HG03108 (cell line): ENCODE results near the gene CPZ.

Experiments
- ATAC-seq: cut with Tn5 transposase; IDR thresholded peaks from one replicate; pipeline ENCODE4 v1.9.1; 2021; ENCODE audit warnings: moderate library complexity; ENCODE audit not compliant: unreplicated experiment

Gene CPZ

DNA sequence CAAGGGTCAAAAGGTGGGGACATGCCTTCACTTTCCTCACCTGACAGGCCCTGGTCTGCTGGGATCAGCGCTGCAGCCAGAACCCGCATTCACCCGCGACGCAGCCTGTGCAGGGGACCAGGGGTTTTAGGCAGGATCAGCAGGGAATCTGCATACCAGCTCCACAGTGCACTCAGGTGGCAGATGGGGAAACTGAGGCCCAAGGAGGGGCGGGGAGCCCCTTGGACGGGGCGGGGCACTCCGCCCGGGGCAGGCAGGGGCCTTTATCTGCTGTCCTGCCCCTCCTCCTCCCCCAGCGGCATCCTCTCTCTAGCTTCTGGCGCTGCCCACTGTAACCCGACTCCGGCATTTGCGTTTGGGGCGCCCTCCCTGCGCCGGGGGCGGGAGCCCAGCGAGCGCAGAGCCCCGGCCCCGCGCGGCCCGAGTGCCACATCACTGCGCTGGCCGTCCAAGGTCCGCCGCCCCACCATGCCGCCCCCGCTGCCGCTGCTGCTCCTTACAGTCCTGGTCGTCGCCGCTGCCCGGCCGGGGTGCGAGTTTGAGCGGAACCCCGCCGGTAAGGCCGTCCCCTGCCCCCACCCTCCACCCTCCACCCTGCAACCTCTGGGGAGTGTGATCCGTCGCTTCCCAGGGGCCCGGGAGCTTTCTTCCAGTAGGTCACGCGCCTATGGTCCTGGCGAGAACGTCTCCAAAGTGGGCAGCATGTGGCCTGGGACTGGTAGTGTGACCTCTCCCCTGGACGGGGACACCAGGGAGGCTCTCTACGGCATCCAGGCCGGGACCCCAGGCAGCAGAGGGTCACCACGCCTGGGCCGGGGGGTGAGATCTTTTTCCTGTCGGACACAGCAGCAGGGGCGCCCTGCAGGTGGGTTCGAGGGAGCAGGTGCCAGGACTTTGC, at the start of gene CPZ:
Gene CPZ (plus strand): TSS at position 400 of the 898 bp plus-strand sequence. CDS start 69 bp downstream, at position 469.
- no peak for ATAC-seq

DNA sequence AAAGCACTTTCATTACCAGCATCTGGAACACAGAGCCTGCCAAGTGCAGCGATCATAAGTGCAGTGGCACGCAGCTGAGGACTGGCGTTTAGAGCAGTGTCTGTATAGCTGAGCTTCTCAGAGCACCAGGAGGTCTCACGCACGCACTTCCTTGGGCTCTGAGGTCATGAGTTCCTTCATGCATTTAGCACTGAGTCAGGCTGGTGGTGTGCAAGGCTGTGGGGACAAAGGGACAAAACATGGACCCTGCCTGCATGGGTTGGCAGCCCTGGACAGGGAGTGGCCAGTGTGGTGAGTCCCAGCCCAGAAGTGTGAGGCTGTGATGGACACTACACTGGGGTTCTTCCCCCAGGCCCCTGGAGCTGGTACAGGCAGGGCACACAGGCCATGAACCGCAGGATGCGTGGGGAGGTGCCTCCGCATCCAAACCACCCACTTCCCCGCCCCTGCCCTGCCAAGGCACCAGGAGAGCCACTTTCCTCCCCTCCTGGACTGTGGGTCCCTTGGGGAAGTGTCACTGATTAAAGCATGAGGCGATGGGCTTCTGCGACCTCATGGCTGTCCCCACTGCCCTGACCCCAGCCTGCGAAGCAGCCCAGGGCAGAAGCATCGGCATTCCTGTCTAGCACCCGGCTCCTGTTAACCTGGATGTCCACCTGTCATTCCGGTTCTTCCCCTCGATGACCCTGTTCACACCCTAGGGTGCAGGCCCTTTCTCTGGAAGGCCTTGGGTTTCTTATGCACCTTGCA, 49.6 kb upstream of the CPZ start:
- ATAC-seq = no peak

DNA sequence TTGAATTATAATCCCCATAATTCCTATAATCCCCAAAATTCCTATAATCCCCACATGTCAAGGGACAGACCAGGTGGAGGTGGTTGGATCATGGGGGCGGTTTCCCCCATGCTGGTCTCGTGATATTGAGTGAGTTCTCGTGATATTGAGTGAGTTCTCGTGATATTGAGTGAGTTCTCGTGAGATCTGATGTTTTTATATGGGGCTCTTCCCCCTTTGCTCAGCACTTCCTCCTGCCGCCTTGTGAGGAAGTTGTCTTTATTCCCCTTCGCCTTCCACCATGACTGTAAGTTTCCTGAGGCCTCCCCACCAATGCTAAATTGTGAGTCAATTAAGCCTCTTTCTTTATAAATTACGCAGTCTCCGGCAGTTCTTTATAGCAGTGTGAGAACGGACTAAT, 48.9 kb upstream of the CPZ start:
- ATAC-seq = no peak

DNA sequence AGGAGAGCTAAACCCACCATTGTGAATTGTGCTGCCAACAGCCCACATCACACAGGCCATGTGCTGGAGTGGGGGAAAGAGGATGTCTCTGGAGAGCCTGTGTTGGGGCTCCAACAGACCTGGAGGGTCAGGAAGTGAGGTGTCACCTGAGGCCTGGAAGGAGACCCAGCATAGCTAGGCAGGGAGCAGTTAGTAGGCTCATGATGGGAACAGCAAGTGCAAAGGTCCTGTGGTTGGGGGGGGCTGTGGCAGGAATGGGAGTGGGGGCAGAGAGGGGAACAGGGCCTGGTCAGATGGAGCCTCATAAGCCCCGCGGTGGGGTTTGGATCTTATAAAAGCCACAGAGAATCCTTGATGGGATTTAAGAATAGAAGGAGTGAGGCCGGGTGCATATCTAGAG, 48.3 kb upstream of the CPZ start:
- no peak for ATAC-seq

DNA sequence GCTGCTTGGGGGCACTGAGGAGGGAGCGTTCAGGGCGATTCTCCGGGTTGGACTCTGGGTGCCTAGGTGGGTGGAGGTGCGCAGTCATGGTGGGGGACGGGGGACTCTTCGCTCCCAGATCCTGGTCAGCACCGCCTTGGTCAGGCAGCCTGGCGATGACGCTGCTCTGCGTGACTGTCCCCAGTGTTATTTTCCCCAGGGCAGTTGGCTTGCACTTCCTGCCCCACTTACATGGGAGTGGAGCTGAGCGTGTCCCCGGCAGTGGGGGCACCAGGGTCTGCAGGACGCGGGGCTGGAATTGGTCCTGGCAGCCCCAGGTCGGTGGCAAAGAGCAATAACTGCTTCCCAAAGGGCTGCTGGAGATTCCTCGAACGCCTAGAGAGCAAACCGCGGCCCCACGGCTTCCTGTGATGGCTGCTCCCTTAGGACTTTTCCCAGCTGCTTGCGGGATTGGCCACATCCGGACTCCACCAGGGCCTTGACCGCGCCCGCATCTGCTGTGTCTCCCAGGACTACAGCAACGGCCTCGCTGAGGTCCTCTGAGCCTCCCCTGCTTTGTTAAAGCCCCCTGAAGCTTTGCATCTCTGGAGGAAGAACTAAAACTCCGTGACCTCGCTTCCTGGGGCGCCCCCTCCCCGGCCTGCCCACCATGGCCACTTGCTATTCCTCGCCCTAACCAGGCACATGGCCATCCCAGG, 47.7 kb upstream of the CPZ start:
- no peak for ATAC-seq

DNA sequence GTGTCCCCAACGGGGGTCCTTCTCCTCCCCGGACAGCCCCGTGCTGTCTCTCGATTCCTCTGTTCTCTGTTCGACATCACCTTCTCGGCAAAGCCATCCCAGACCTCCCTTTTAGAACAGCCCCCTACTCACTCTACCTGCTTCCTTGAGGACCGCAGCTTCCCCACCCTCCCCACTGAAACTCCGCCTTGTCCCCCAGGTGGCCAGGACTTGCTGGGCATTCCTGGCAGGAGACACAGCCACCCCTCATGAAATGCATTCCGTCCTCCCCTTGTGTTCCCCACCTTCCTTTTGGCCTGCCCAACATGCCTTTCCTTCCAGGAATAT, 47.2 kb upstream of the CPZ start:
- ATAC-seq = no peak

DNA sequence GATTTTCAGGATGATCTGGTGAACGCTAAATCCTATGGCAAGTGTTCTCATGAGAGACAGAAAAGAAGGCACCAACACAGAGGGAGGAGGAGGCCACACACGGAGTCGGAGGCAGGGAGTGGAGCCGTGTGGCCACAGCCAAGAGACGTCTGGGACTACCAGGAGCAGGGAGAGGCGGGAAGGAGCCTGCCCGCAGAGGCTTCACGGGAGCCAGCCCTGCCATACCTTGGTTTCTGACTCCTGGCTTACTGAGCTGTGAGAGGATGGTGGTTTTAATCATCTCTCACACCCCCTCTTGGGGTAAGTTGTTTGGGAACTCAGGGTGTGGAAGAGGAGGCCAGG, 45.8 kb upstream of the CPZ start:
- ATAC-seq = no peak

DNA sequence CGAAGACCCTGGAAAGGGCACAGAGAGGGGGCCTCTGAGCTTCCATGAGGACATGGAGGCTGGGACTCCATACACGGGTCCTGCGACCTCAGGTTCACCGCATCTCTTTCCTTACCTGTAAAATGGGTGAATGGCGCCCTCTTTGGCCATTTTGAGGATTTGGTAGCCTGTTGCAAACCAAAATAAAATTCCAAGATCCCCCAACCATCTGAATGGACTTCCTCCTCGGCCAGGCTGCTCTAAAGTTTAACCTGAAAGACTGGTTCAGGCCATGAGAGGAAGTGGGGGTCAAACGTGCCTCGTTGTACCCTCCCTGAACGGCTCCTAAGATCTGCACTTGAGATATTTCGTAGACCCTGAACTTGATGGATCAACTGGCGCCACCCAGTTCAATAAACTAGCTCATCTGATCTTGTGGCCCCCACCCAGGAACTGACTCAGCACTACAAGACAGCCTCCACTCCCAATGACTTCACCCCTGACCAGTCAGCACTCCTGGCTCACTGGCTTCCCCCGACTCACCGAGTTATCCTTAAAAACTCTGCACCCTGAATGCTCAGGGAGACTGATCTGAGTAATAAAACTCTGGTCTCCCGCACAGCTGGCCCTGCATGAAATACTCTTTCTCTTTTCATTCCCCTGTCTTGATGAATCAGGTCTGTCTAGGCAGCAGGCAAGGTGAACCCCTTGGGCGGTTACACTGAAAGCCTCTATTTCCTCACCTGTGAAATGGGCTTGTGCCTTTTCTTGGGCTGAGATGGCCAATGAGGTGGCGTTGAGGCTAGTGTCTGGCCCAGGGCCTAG, 45.3 kb upstream of the CPZ start:
- ATAC-seq = no peak

DNA sequence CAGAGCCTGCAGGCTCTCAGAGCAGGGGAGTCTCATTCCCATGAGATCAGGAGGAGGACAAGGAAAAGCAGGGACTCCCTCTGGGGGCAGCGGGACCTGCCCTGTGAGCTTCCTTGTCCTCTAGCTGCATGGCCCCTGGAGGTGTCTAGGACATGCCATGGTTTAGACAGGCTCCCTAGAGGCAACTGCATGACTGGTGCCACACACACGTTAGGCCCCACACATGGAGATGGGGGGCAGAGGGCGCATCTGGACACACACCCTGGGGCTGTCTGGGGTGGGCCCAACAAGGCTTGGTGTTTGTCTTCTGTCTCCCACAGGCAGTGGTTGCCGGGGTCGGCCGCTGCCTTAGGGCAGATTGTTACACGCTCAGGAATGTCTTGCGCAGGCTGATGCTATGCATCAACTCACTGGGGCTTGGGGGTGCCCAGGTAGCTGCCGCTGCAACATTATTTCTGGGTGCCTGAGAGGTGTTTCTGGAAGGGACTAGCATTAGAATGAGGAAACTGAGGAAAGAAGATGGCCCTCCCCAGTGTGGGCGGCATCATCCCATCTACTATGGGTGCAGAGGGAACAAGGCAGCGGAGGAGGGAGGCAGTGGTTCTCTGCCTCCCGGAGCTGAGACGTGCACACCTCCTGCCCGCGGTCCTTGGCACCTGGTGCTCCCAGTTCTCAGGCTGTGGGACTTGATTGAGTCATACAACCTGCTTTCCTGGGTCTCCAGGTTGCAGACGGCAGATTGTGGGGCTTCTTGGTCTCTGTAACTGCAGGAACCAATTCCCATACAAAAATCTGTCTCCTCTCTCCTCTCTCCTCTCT, 44.4 kb upstream of the CPZ start:
- no peak for ATAC-seq

DNA sequence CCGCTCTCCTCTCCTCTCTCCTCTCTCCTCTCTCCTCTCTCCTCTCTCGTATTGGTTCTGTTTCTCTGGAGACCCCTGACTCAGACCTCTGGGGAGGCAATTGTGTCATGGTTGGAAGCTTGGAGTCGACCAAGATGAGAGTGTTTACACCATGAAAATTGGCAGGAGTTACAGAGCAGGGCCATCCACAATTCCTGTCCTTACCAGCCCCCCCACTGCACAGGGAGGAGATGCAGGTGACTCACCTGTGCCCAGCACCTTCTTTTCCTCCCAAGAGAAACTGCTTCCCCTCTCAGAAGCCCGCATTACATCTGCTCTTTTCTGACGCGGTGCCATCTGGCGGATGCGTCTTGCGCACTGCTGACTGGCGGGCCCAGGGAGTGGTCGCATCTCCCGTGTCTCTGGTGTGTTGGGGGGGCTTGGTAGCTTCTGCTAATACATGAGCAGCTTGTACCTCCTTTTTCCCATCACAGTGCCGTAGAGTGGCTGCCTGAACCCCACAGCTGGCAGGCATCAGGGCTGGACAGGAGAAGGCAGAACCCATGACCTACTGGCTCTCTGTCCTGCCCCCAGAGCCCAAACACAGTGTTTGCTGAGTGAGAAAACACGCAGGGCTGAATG, 43.7 kb upstream of the CPZ start:
- no peak for ATAC-seq

DNA sequence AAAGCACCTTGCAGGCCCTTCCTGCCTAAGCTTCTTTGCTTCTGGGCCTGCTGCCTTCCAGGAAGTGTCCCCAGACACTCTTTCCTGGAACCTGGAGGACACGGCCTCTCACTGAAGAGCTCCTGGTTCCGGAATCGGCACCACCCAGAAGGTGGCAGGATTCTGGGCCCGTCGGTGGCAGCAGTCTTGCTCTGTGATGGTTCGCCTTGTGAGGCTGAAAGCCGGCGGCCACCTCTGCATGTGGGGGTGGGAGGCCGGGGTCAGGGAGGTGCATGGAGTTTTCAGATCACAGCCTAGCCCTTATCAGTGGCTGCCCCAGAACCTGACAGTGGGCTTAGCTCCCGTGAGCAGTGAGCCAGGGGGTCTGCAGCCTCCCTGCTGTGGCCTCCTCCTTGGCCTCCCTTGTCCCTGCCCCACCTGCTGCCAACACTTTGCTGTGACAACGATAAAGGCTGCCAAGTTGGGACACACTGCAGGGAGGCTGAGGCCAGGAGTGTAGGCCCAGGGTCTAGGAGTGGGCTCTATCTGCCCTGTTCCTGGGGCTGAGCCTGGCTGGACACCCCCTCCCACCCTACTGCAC, 43.1 kb upstream of the CPZ start:
- ATAC-seq = no peak

DNA sequence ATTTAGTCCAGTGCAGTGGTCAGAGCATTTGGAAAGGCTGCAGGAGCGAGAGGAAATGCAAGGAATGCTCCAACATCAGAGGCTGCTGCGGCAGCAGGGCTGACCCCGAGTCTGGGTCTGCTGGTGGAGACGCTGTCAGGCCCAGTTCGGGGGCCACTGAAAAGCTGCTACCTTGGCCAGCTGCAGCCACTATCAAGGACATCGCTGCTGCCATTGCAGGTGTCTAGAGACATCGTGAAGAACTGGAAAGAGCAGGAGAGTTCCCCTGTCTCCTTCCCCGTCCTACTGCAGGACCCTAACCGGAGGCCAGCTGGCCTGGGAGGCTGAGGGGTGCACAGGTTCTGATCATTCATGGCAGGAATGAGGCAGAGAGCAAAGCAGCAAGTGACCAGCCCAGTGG, 41.9 kb upstream of the CPZ start:
- no peak for ATAC-seq

DNA sequence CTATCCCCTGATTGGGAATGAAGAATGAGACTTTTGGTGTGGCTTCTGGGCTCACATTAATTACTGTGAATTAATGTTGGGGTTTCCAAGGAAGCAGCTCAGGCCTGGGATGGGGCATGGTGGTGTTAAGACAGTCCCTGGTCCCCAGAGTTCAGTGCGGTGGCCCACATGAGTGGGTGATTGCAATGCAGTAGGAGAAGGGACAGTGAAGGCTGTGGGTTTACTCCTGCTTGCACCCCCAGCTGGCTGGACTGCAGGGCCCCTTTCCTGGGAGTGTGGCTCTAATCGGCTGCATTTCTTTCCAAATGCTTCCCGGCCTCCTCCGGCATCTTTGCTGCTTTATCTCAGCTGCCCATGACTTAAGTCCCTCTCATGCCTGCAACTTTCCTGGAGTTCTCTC, 40.5 kb upstream of the CPZ start:
- ATAC-seq = no peak

DNA sequence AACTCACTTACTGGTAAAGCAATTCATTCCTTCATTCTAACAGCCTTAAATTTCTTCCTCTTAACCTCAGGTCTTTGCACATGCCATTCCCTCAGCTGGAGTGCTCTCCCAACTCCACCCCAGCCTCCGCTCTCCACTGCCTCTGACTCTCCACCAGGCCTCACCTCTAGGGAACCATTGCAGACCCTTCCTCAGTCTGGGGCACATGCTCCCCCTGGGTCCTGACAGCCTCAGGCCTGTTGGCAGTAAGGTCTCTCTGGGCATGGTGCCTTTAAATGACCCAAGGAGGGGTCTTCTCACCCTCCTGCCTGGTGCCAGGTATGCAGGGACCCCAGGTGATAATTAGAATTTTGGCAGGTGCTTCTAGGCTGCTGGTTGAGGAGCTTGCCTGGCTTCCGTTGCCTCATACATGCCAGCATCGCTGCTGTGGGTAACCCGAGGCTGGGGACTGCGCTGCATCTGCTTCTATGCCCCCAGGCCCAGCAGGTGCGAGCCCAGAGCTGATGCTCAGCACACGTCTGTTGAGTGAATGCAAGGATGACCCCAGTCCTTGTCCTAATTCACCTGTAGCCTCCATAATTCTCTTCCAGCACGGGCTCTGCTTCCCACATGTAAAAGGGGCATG, 39.9 kb upstream of the CPZ start:
- ATAC-seq = no peak

DNA sequence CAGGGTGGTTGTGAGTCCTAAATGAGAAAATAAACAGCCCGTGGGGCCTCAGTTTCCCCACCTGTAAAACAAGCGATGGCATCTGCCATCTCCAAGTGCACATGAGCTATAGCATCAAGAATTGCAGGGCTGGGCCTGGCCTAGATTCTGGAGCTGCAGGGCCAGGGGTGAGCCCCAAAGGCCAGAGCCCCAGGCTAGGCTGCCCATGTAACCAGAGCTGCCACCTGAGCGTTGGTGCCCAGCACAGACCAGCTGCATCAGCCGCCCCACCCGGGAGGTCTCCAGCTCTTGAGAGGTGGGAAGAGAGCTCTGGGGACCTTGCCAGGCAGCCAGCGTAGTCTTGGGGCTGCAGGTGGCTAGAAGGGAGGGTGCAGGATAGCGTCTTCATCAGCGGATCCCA, 39.3 kb upstream of the CPZ start:
- no peak for ATAC-seq

DNA sequence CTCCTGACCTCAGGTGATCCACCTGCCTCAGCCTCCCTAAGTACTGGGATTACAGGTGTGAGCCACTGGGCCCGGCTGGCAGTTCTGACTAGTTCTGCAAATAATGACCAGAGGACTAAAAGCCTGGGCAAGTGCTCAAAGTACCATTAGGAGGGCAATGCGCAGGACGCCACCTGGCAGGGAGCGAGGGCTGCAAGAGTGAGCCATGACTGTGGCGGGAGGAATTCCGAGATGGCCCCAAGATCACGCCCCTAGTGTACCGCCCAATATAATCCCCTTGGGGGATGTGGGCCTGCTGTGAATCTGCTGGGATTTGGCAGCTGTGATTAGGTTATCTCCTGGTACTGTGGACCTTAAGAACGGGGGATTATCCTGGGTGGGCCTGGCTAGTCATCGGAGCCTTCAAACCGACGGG, 38.6 kb upstream of the CPZ start:
- no peak for ATAC-seq

DNA sequence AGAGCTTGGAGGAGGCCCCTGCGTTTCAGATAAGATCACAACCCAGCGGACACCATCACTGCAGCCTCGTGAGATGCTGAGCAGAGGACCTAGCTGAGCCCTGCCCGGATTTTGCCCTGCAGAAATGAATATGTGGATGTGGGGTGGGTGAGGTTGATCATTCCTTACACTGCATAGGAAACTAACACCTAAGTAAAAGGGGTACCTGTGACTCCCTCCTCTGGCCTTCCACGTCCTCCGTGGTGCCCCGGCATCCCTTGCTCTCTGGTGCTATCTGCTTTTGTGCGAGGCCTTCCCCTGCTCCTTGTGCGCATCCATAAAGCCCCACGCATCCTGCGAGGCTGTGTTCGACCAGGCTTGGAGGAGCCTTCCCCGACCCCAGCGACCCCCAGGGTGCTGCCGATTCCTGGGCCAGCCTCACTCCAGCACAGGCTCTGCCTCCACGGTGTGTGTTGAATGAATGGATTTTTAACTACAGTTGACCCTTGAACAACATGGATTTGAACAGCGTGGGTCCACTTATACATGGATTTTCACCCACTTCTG, 37.9 kb upstream of the CPZ start:
- ATAC-seq = no peak

DNA sequence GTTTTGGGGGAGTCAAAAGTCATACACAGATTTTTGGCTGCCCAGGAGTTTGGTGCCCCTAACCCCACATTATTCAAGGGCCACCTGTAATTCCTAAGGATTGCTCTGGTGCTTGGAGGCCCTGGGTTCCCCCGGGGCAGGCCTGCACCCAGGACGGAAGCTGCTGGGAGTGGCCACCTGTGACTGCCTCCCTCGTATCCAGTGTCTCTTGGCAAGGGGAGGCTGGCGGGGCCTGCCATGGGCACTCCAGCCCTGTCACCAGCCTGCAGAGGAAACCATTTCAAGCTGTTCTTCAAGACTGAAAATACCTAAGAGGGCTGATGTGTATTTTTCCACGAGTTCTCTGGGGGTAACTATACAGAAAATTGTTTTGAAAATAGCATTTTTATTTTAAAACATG, 36.8 kb upstream of the CPZ start:
- ATAC-seq = no peak
